K562 (cell line): ENCODE results near the gene ANO2. TPM values are rescaled to one million over a fixed set of nuclear protein-coding genes. Genes with fewer than 3 reads are reported as not detected.

Experiments
- CBX2 ChIP-seq: fragments of 200-600 bp; sonication (generic); IDR thresholded peaks from one replicate; pipeline ENCODE4 v1.6.1; 2012; ENCODE audit warnings: mild to moderate bottlenecking, low read length, inconsistent platforms; ENCODE audit not compliant: insufficient read depth, poor library complexity, severe bottlenecking
- MTA3 ChIP-seq: fragments of 450-650 bp; formaldehyde crosslinking; IDR thresholded peaks from 2 replicates; pipeline ENCODE4 v1.6.1; 2017; ENCODE audit warnings: mild to moderate bottlenecking, borderline replicate concordance
- NELFE ChIP-seq: IDR thresholded peaks from 2 replicates; pipeline ENCODE4 v1.6.1; 2011; ENCODE audit warnings: mild to moderate bottlenecking; ENCODE audit not compliant: insufficient read depth, insufficient read length
- U2AF1 ChIP-seq: fragments of 200-400 bp; formaldehyde crosslinking; optimal IDR thresholded peaks from 2 replicates; pipeline ENCODE3; 2017; ENCODE audit warnings: mild to moderate bottlenecking, low read depth, low read length, moderate library complexity
- polyA plus RNA-seq, 8 experiments: library from polyadenylated mRNA; depleted of rRNA in 4 of 8; stranded (reverse) in 5 of 8; unstranded in 3 of 8; fragments of >200 nt; fragmentation: Nextera tagmentation in 2 of 8; fragmentation: Illumina TruSeq in 1 of 8; extraction: Ambion mirVana in 2 of 8; extraction: Trizol in 1 of 8; gene quantifications; 2 replicates each; pipeline versions ENCODE4 v1.2.1 to v1.2.3, GENCODE V29; 2011 to 2014; ENCODE audit warnings: inconsistent platforms in 1 of 8, missing spikeins in 1 of 8
- total RNA-seq, 7 experiments: library from RNA; depleted of rRNA in 6 of 7; stranded (reverse); fragments of >200 nt in 6 of 7; fragmentation: Illumina TruSeq in 2 of 7; extraction: Trizol in 2 of 7; gene quantifications; 2 replicates each; pipeline versions ENCODE4 v1.2.1 to v1.2.3, GENCODE V29; 2011 to 2021; ENCODE audit warnings: low replicate concordance in 1 of 7
- TF ChIP-seq, protein P1 (sequence below): fragments of 200-800 bp; sonication (Bioruptor generic); IDR thresholded peaks from 2 replicates; pipeline ENCODE4 v1.6.1; 2016; ENCODE audit warnings: missing genetic modification characterization, missing compliant biosample characterization
- TF ChIP-seq, protein P2 (sequence below): sonication (generic); formaldehyde crosslinking; IDR thresholded peaks from 2 replicates; pipeline ENCODE4 v1.8.1; 2022; ENCODE audit warnings: missing genetic modification reagents
- TF ChIP-seq, protein P3 (sequence below): fragments of 450-650 bp; formaldehyde crosslinking; IDR thresholded peaks from 2 replicates; pipeline ENCODE4 v1.4.0; 2022; ENCODE audit warnings: missing genetic modification characterization

Gene ANO2
- total and polyA plus RNA-seq, 9 of the 15 experiments (the other 6 are each of a cell fraction or from before 2014, with no cell fraction given), result 0.64 TPM; not detected in 8

DNA sequence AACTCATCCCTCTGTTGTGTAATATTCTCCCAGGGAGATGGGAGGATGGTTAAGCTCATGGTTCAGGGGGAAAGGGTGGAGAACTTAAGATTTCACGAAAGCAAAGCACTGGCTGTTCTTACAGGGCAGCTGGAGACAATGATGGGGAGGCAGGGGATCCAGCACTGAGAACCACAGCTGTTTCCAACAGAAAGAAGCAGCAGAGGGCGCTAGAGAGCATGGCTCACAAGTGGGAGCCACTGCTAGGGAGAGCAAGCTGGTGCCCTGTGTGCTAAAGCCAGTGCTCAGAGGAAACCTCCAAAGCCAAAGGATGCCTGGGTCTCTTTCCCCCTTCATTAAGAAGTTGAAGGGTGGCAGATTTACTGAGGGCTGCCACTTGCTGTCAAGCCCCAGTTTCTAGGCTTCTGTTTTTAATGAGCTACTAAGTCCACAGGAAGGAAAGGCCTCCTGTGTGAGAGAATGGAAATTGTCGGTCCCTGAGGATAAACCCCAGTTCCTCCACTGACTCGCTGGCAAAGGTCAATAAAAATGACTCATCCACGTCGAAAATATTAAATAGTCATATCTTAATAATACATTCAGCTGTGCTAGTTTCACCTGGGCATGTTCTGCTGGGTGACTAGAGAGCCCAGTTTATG is 199.7 kb downstream of the ANO2 start (continued):
- TF ChIP-seq, protein P1, sequence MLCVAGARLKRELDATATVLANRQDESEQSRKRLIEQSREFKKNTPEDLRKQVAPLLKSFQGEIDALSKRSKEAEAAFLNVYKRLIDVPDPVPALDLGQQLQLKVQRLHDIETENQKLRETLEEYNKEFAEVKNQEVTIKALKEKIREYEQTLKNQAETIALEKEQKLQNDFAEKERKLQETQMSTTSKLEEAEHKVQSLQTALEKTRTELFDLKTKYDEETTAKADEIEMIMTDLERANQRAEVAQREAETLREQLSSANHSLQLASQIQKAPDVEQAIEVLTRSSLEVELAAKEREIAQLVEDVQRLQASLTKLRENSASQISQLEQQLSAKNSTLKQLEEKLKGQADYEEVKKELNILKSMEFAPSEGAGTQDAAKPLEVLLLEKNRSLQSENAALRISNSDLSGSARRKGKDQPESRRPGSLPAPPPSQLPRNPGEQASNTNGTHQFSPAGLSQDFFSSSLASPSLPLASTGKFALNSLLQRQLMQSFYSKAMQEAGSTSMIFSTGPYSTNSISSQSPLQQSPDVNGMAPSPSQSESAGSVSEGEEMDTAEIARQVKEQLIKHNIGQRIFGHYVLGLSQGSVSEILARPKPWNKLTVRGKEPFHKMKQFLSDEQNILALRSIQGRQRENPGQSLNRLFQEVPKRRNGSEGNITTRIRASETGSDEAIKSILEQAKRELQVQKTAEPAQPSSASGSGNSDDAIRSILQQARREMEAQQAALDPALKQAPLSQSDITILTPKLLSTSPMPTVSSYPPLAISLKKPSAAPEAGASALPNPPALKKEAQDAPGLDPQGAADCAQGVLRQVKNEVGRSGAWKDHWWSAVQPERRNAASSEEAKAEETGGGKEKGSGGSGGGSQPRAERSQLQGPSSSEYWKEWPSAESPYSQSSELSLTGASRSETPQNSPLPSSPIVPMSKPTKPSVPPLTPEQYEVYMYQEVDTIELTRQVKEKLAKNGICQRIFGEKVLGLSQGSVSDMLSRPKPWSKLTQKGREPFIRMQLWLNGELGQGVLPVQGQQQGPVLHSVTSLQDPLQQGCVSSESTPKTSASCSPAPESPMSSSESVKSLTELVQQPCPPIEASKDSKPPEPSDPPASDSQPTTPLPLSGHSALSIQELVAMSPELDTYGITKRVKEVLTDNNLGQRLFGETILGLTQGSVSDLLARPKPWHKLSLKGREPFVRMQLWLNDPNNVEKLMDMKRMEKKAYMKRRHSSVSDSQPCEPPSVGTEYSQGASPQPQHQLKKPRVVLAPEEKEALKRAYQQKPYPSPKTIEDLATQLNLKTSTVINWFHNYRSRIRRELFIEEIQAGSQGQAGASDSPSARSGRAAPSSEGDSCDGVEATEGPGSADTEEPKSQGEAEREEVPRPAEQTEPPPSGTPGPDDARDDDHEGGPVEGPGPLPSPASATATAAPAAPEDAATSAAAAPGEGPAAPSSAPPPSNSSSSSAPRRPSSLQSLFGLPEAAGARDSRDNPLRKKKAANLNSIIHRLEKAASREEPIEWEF (CRISPR knock-in tag), result no peak
- no peak for TF ChIP-seq CBX2
- TF ChIP-seq, protein P2, sequence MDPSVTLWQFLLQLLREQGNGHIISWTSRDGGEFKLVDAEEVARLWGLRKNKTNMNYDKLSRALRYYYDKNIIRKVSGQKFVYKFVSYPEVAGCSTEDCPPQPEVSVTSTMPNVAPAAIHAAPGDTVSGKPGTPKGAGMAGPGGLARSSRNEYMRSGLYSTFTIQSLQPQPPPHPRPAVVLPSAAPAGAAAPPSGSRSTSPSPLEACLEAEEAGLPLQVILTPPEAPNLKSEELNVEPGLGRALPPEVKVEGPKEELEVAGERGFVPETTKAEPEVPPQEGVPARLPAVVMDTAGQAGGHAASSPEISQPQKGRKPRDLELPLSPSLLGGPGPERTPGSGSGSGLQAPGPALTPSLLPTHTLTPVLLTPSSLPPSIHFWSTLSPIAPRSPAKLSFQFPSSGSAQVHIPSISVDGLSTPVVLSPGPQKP, result no peak
- no peak for TF ChIP-seq MTA3
- TF ChIP-seq NELFE, result no peak
- TF ChIP-seq U2AF1, result no peak
- TF ChIP-seq, protein P3, sequence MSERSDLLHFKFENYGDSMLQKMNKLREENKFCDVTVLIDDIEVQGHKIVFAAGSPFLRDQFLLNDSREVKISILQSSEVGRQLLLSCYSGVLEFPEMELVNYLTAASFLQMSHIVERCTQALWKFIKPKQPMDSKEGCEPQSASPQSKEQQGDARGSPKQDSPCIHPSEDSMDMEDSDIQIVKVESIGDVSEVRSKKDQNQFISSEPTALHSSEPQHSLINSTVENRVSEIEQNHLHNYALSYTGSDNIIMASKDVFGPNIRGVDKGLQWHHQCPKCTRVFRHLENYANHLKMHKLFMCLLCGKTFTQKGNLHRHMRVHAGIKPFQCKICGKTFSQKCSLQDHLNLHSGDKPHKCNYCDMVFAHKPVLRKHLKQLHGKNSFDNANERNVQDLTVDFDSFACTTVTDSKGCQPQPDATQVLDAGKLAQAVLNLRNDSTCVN, result no peak
